HepG2 (cell line): ENCODE data around the gene ADPRH. TPM values are rescaled to one million over a fixed set of nuclear protein-coding genes. Genes with fewer than 3 reads are reported as not detected.

Experiments
- ATAC-seq: fragments of 200-7000 bp; cut with Tn5 transposase; 3 replicates; pipeline ENCODE4 v1.9.1; 2020; ENCODE audit warnings: mild to moderate bottlenecking, moderate library complexity
- BruUV-seq: library from RNA; stranded (reverse); fragments of 400-500 nt; replicated peaks from 2 replicates; lab custom pipeline; 2021; lab: Mats Ljungman, UMichigan
- CTCF ChIA-PET: fragments of 300-600 bp; formaldehyde crosslinking; extraction: SDS; loops from one replicate; lab custom pipeline; 2021; ENCODE audit warnings: low total read pairs, inconsistent platforms, low intra/inter-chr PET ratio; lab: Yijun Ruan, JAX
- POLR2A ChIA-PET: fragments of 350-600 bp; sonication (Branson Sonifier 250); formaldehyde crosslinking; loops from one replicate; lab custom pipeline; 2020; ENCODE audit warnings: antibody characterized with exemption, inconsistent platforms; lab: Yijun Ruan, JAX
- DNase-seq: peaks from one replicate; pipeline ENCODE4 v3.0.0-alpha.2; 2015; ENCODE audit warnings: low spot score
- FAIRE-seq: peaks from 3 replicates; lab custom pipeline; 2011; peaks lifted over from hg19 to GRCh38; lab: Jason Lieb, UNC
- H2AFZ ChIP-seq: one replicate; pipeline ENCODE4 v1.6.1; 2011; ENCODE audit warnings: low read length, inconsistent platforms
- H3K27ac ChIP-seq: fragments of 300-600 bp; 3 replicates; pipeline ENCODE4 v1.8.0; 2011; ENCODE audit warnings: mixed run types, mild to moderate bottlenecking, mixed read lengths, low read length, inconsistent platforms; ENCODE audit not compliant: insufficient read depth; ENCODE audit errors: extremely low read length
- H3K27me3 ChIP-seq, 2 experiments: fragments of 200-600 bp in 1 of 2; 2 replicates in 1 of 2; 3 replicates in 1 of 2; pipeline versions ENCODE4 v1.6.0 to v1.8.0; 2011; ENCODE audit warnings: low read length in 2 of 2, mild to moderate bottlenecking in 2 of 2, moderate library complexity in 2 of 2, inconsistent platforms in 1 of 2; ENCODE audit not compliant: insufficient read depth in 2 of 2, control insufficient read depth in 1 of 2
- H3K36me3 ChIP-seq, 2 experiments: fragments of 200-600 bp in 1 of 2; replicated peaks in 1 of 2; 2 replicates in 1 of 2; 3 replicates in 1 of 2; pipeline versions ENCODE4 v1.5.1 to v1.8.0; 2011; ENCODE audit warnings: low read length in 2 of 2, inconsistent platforms in 1 of 2; ENCODE audit not compliant: insufficient read depth in 2 of 2, control insufficient read depth in 1 of 2
- H3K4me1 ChIP-seq: 2 replicates; pipeline ENCODE4 v1.5.1; 2012; ENCODE audit warnings: low read length, inconsistent platforms; ENCODE audit not compliant: insufficient read depth
- H3K4me2 ChIP-seq: 2 replicates; pipeline ENCODE4 v1.6.0; 2011; ENCODE audit warnings: low read depth, low read length, inconsistent platforms
- H3K4me3 ChIP-seq, 3 experiments: fragments of 200-600 bp in 1 of 3; sonication (generic), shearing (Covaris generic) in 1 of 3; replicated peaks in 1 of 3; 2 replicates each; pipeline ENCODE4 v1.5.1; 2011 to 2016; ENCODE audit warnings: low read length in 3 of 3, inconsistent platforms in 2 of 3, low read depth in 2 of 3, mild to moderate bottlenecking in 2 of 3, control low read depth in 1 of 3, mixed read lengths in 1 of 3; ENCODE audit not compliant: insufficient read depth in 1 of 3
- H3K79me2 ChIP-seq: one replicate; pipeline ENCODE4 v1.6.1; 2011; ENCODE audit warnings: low read length, inconsistent platforms; ENCODE audit not compliant: insufficient read depth
- H3K9ac ChIP-seq: 2 replicates; pipeline ENCODE4 v1.6.0; 2011; ENCODE audit warnings: mild to moderate bottlenecking, low read depth, low read length, inconsistent platforms; ENCODE audit not compliant: insufficient read depth
- H3K9me3 ChIP-seq: 2 replicates; pipeline ENCODE4 v1.5.1; 2012; ENCODE audit warnings: mild to moderate bottlenecking, low read length
- H4K20me1 ChIP-seq: 2 replicates; pipeline ENCODE4 v1.6.0; 2011; ENCODE audit warnings: inconsistent platforms, mild to moderate bottlenecking, low read length, moderate library complexity; ENCODE audit not compliant: insufficient read depth
- ARID5B ChIP-seq: IDR thresholded peaks from 2 replicates; pipeline ENCODE4 v1.4.0; 2020; ENCODE audit warnings: mild to moderate bottlenecking, missing genetic modification reagents
- DNMT3B ChIP-seq: conservative IDR thresholded peaks from 2 replicates; pipeline ENCODE4 v1.6.1; 2016; ENCODE audit warnings: missing biosample characterization, control low read depth
- HES4 ChIP-seq: sonication (generic); formaldehyde crosslinking; IDR thresholded peaks from 2 replicates; pipeline ENCODE4 v1.9.0; 2021; ENCODE audit warnings: mild to moderate bottlenecking, missing genetic modification reagents, borderline replicate concordance
- JUN ChIP-seq: sonication (generic); formaldehyde crosslinking; IDR thresholded peaks from 2 replicates; pipeline ENCODE4 v1.4.0; 2020; ENCODE audit warnings: mild to moderate bottlenecking, missing genetic modification reagents
- NFE2L1 ChIP-seq: sonication (generic); formaldehyde crosslinking; IDR thresholded peaks from 2 replicates; pipeline ENCODE4 v1.4.0; 2020; ENCODE audit warnings: missing genetic modification reagents, mild to moderate bottlenecking, borderline replicate concordance
- PAXIP1 ChIP-seq: sonication (generic); formaldehyde crosslinking; conservative IDR thresholded peaks from 2 replicates; pipeline ENCODE4 v1.4.0; 2020; ENCODE audit warnings: mild to moderate bottlenecking, missing genetic modification reagents, moderate library complexity
- PRMT3 ChIP-seq: sonication (generic); formaldehyde crosslinking; IDR thresholded peaks from 2 replicates; pipeline ENCODE4 v1.8.1; 2022; ENCODE audit warnings: low read depth, mild to moderate bottlenecking, moderate library complexity, missing genetic modification reagents, borderline replicate concordance
- ZFP37 ChIP-seq: sonication (generic); formaldehyde crosslinking; IDR thresholded peaks from 2 replicates; pipeline ENCODE4 v1.4.0; 2020; ENCODE audit warnings: missing genetic modification reagents, borderline replicate concordance
- ZKSCAN1 ChIP-seq: fragments of 150-350 bp; IDR thresholded peaks from 2 replicates; pipeline ENCODE4 v1.6.1; 2014; ENCODE audit warnings: low read length
- ZKSCAN8 ChIP-seq: IDR thresholded peaks from 2 replicates; pipeline ENCODE4 v1.6.1; 2016; ENCODE audit warnings: borderline replicate concordance, missing genetic modification reagents, missing compliant biosample characterization
- ZNF598 ChIP-seq: sonication (generic); formaldehyde crosslinking; IDR thresholded peaks from 2 replicates; pipeline ENCODE4 v1.5.1; 2020; ENCODE audit warnings: mild to moderate bottlenecking, missing genetic modification reagents, borderline replicate concordance
- ZNF652 ChIP-seq: IDR thresholded peaks from 2 replicates; pipeline ENCODE4 v1.6.1; 2016; ENCODE audit warnings: low read depth, borderline replicate concordance
- WGBS: methylation state at CpG from one replicate; pipeline ENCODE4 v1.1.6; 2017; ENCODE audit warnings: low lambda C conversion rate; 5-methylcytosine and 5-hydroxymethylcytosine counted together
- in situ Hi-C: cut with HindIII; loops from 2 replicates; pipeline ENCODE4 v1.10.0; 2017; ENCODE audit warnings: low pct_unique_long_range_greater_than_20kb; ENCODE audit not compliant: extremely low pct_ligation_motif_present
- intact Hi-C: fragments of 100-400 bp; cut with micrococcal nuclease; formaldehyde crosslinking; loops from one replicate; pipeline ENCODE4 v1.10.0; 2022; ENCODE audit not compliant: unreplicated experiment
- polyA plus RNA-seq, 8 experiments: library from polyadenylated mRNA; depleted of rRNA in 3 of 8; stranded (reverse) in 7 of 8; unstranded in 1 of 8; fragments of >200 nt; fragmentation: Illumina TruSeq in 4 of 8; extraction: Trizol in 4 of 8; gene quantifications; 2 replicates each; pipeline versions ENCODE4 v1.2.1 to v1.2.3, GENCODE V29; 2011 to 2016; ENCODE audit warnings: low read depth in 4 of 8, missing spikeins in 1 of 8, mixed read lengths in 1 of 8; ENCODE audit not compliant: insufficient read depth in 1 of 8
- total RNA-seq, 5 experiments: library from RNA; depleted of rRNA; stranded (reverse); fragments of >200 nt; fragmentation: Illumina TruSeq; extraction: Trizol; gene quantifications; 2 replicates each; pipeline ENCODE4 v1.2.3, GENCODE V29; 2016; ENCODE audit warnings: low read depth in 1 of 5

Gene ADPRH
- total and polyA plus RNA-seq, 2 of the 13 experiments (the other 11 are each of a cell fraction or from before 2014, with no cell fraction given): 0.01 to 0.15 TPM

- intact Hi-C loops (no loop called here), in situ Hi-C loops (no loop called here)
- no peaks in the 10 kb centered on the region; a peak in 1 of 5 replicates for H3K27me3 ChIP-seq
- no TSS peak for BruUV-seq
- DNase-seq (no peak), ATAC-seq (no peak), FAIRE-seq (no peak)
- H3K27ac ChIP-seq: no peak overlapping the region
- H3K36me3 ChIP-seq: no peaks in the 10 kb centered on the region
- no peaks in the 10 kb centered on the region for H3K9me3 ChIP-seq
- H4K20me1 ChIP-seq: no peaks in the 10 kb centered on the region
- ChIA-PET POLR2A (no interaction called here), CTCF (no interaction called here)
- H3K4me2 ChIP-seq: no peak overlapping the region
- 40% methylated on average over 3 of the region's 4 CpGs for WGBS
- H3K79me2 ChIP-seq: no peaks in the 10 kb centered on the region
- no peaks in the 10 kb centered on the region for H3K4me1 ChIP-seq
- H3K4me3 ChIP-seq: no peak overlapping the region
- H3K9ac ChIP-seq: no peak overlapping the region
- no peak overlapping the region for H2AFZ ChIP-seq
- TF ChIP-seq NFE2L1 (CRISPR knock-in tag) (no peak), JUN (no peak), HES4 (CRISPR knock-in tag) (no peak)
Observed at GRCh38 chr3:119632829-119633228, 53.5 kb downstream of the ADPRH start.

- Histone ChIP-seq H3K9me3 (no peaks in the 10 kb centered on the region), H3K4me2 (no peak overlapping the region), H3K4me3 (no peak overlapping the region), H3K27ac (no peak overlapping the region), H2AFZ (no peak overlapping the region), H3K4me1 (no peaks in the 10 kb centered on the region), H3K9ac (no peak overlapping the region), H3K36me3 (no peaks in the 10 kb centered on the region), H3K79me2 (no peaks in the 10 kb centered on the region), H3K27me3 (no peaks in the 10 kb centered on the region), H4K20me1 (no peaks in the 10 kb centered on the region)
- CTCF ChIA-PET: no interaction called here
- in situ Hi-C loops: no loop called here
- 73% methylated on average over 10 of the region's 10 CpGs for WGBS
- ATAC-seq (0 out of 3 replicates have a peak, but pooled peaks have one; percentile 48), DNase-seq (no peak), FAIRE-seq (no peak)
- intact Hi-C loops: no loop called here
- POLR2A ChIA-PET: no interaction called here
- BruUV-seq: no TSS peak
- TF ChIP-seq ZNF598 (CRISPR knock-in tag): no peak
- TF ChIP-seq ZFP37 (CRISPR knock-in tag): no peak
- no peak for TF ChIP-seq PAXIP1 (CRISPR knock-in tag)
- TF ChIP-seq DNMT3B: no peak
- TF ChIP-seq ARID5B (CRISPR knock-in tag): no peak
- no peak for TF ChIP-seq PRMT3 (CRISPR knock-in tag)
- TF ChIP-seq ZKSCAN1: no peak
- TF ChIP-seq ZNF652 (CRISPR knock-in tag): no peak
- TF ChIP-seq ZKSCAN8 (CRISPR knock-in tag): no peak
Observed at GRCh38 chr3:119635719-119636118, 56.4 kb downstream of the ADPRH start.
